ENCODE results near the gene RAB3IP. TPM values are rescaled to one million over a fixed set of nuclear protein-coding genes. Genes with fewer than 3 reads are reported as not detected.

Gene RAB3IP
- total RNA-seq, result 10 to 100 TPM in 3 of 7 donors, 1 to 10 TPM in 4; 5.4 to 31.7 (median 9.6) TPM
- polyA plus RNA-seq, result 1 to 10 TPM; 3.9 to 6.3 TPM
- long read RNA-seq, donor 1, transcript RAB3IP-201 (11 exons, 3,690 nt), result major isoform, 22 of 27 reads
- long read RNA-seq, donor 1, partial matches to known transcripts, result 0 of 27 reads
- long read RNA-seq, donor 1, other reads (novel, unspliced or antisense), result 4 of 27 reads
- long read RNA-seq, donor 2, transcript RAB3IP-201 (11 exons, 3,690 nt), result major isoform, 12 of 19 reads
- long read RNA-seq, donor 2, partial matches to known transcripts, result 5 of 19 reads
- long read RNA-seq, donor 2, other reads (novel, unspliced or antisense), result 0 of 19 reads
- long read RNA-seq, donor 3, partial matches to known transcripts, result 0 of 3 reads
- long read RNA-seq, donor 3, other reads (novel, unspliced or antisense), result 0 of 3 reads

- peak; percentile 39 for TF ChIP-seq POLR2A (IDR thresholded peaks at IDR 0.05)
- no peak for TF ChIP-seq EP300 (IDR thresholded peaks at IDR 0.05)
- peak; percentile 20 to 52 (median 47) for TF ChIP-seq CTCF (IDR thresholded peaks at IDR 0.05)
- H3K27me3 ChIP-seq, result no peaks in the 10 kb centered on the region
- H3K27ac ChIP-seq, result peak within 1 kb of the TSS; percentile 15 to 49
- H3K4me1 ChIP-seq (ENCODE audit: insufficient read depth), result peaks cover 2% of the 10 kb centered on the region
- H3K4me3 ChIP-seq, result peak within 1 kb of the TSS; percentile 81
- intact Hi-C loops (cut with DNase I), result no loop called here
- no peaks in the 10 kb centered on the region for H3K9me3 ChIP-seq
- no peaks in the 10 kb centered on the region for H3K36me3 ChIP-seq
- 1 to 2% (median 1%) methylated on average over 58 to 110 of the region's 110 CpGs for WGBS, 3 donors
- peak; percentile 88 to 93 (median 91) for DNase-seq
Observed at GRCh38 chr12:69738351-69739286, at the start of gene RAB3IP. Gene RAB3IP (plus strand): TSS chr12:69738860. CDS start chr12:69755409, 16,549 bp downstream.

GRCh38 chr12:69689638-69690037 is 49.0 kb upstream of the RAB3IP start:
- Histone ChIP-seq H3K36me3 (no peaks in the 10 kb centered on the region), H3K9me3 (no peaks in the 10 kb centered on the region), H3K27ac (no peak overlapping the region), H3K4me1 (ENCODE audit: insufficient read depth) (no peaks in the 10 kb centered on the region), H3K4me3 (no peak overlapping the region), H3K27me3 (no peaks in the 10 kb centered on the region)
- intact Hi-C loops (cut with DNase I), result no loop called here
- no peak for DNase-seq
- 56 to 70% (median 59%) methylated on average over 2 of the region's 2 CpGs for WGBS, 3 donors
- TF ChIP-seq POLR2A (IDR thresholded peaks at IDR 0.05) (no peak), CTCF (IDR thresholded peaks at IDR 0.05) (no peak), EP300 (IDR thresholded peaks at IDR 0.05) (no peak)

- intact Hi-C loops (cut with DNase I), result no loop called here
- DNase-seq, result no peak
- 61 to 77% (median 71%) methylated on average over 7 of the region's 7 CpGs for WGBS, 3 donors
- Histone ChIP-seq H3K27ac (no peak overlapping the region), H3K27me3 (no peaks in the 10 kb centered on the region), H3K4me3 (no peak overlapping the region), H3K4me1 (ENCODE audit: insufficient read depth) (no peaks in the 10 kb centered on the region), H3K9me3 (no peaks in the 10 kb centered on the region), H3K36me3 (no peaks in the 10 kb centered on the region)
- TF ChIP-seq EP300 (IDR thresholded peaks at IDR 0.05) (no peak), POLR2A (IDR thresholded peaks at IDR 0.05) (no peak), CTCF (IDR thresholded peaks at IDR 0.05) (no peak)
Observed at GRCh38 chr12:69694123-69694522, 44.5 kb upstream of the RAB3IP start.

GRCh38 chr12:69698054-69698453 is 40.6 kb upstream of the RAB3IP start:
- Histone ChIP-seq H3K4me3 (no peak overlapping the region), H3K36me3 (no peaks in the 10 kb centered on the region), H3K27ac (no peak overlapping the region), H3K4me1 (ENCODE audit: insufficient read depth) (no peaks in the 10 kb centered on the region), H3K27me3 (no peaks in the 10 kb centered on the region), H3K9me3 (no peaks in the 10 kb centered on the region)
- TF ChIP-seq EP300 (IDR thresholded peaks at IDR 0.05), result no peak
- no peak for TF ChIP-seq CTCF (IDR thresholded peaks at IDR 0.05)
- no peak for TF ChIP-seq POLR2A (IDR thresholded peaks at IDR 0.05)
- WGBS, 3 donors, result 47 to 69% (median 52%) methylated on average over 2 of the region's 2 CpGs
- intact Hi-C loops (cut with DNase I), result no loop called here
- DNase-seq, result no peak
